Measurements from ENCODE around the gene NEUROD2. TPM values are rescaled to one million over a fixed set of nuclear protein-coding genes. Genes with fewer than 3 reads are reported as not detected.

NEUROD2 gene
- polyA plus RNA-seq, 1 of the 3 experiments (the other 2 are of a cell fraction): not detected

GRCh38 chr17:39653316-39653661 is 45.6 kb upstream of the NEUROD2 start:
- Histone ChIP-seq H3K36me3 (replicated peaks in 1 of 2; ENCODE audit: control insufficient read depth in 1 of 2, insufficient read depth in 2 of 2, low read length in 1 of 2) (peaks cover 0 to 11% of the 10 kb centered on the region in 2 experiments), H3F3A (replicated peaks; ENCODE audit: insufficient read depth) (no peaks in the 10 kb centered on the region), H3K9me2 (no peaks in the 10 kb centered on the region), H3K27ac (ENCODE audit: low read depth in 2 of 2, low read length in 1 of 2) (no peak overlapping the region; a peak in 1 of 4 replicates), H3K79me2 (ENCODE audit: insufficient read depth) (peaks cover 9% of the 10 kb centered on the region; the same call in 1 of the 2 replicates), H3K4me3 (ENCODE audit: low read depth in 2 of 2, low read length in 1 of 2) (no peak overlapping the region), H3K4me1 (ENCODE audit: control insufficient read depth in 1 of 2, insufficient read depth in 2 of 2, low read depth in 1 of 2, low read length in 1 of 2) (peaks cover 0 to 4% of the 10 kb centered on the region in 2 experiments; a peak in 1 of 4 replicates), H2AFZ (ENCODE audit: low read depth) (no peak overlapping the region), H3K9me3 (no peaks in the 10 kb centered on the region), H4K20me1 (ENCODE audit: insufficient read depth) (peaks cover 7% of the 10 kb centered on the region; the same call in 1 of the 2 replicates), H3K27me3 (ENCODE audit: insufficient read depth) (no peaks in the 10 kb centered on the region), H3K4me2 (no peak overlapping the region), H3K9ac (no peak overlapping the region)
- WGBS (ENCODE audit: low lambda C conversion rate): 81% methylated on average over 6 of the region's 12 CpGs
- DNase-seq: no peak
- ChIA-PET POLR2A (no interaction called here), CTCF (interaction anchor here (0.7 to 7.6 kb wide), 22 partner anchors 12 to 373 kb away, joined by 3 to 149 read pairs (median 5); partner anchors contain the start of genes PGAP3, PNMT, PPP1R1B and STARD3)
- no peak for TF ChIP-seq RFX5 (IDR thresholded peaks at IDR 0.05; ENCODE audit: low read length)
- no peak for TF ChIP-seq IRF3 (IDR thresholded peaks at IDR 0.05; ENCODE audit: low read depth, low read length)
- no peak for TF ChIP-seq SMC3 (IDR thresholded peaks at IDR 0.05; ENCODE audit: low read depth, low read length)
- TF ChIP-seq FOXM1 (IDR thresholded peaks at IDR 0.05; ENCODE audit: low read depth): no peak
- no peak for TF ChIP-seq MEF2A (IDR thresholded peaks at IDR 0.05; ENCODE audit: borderline replicate concordance, low read depth)
- TF ChIP-seq FOXJ3 (CRISPR knock-in tag; IDR thresholded peaks at IDR 0.05): no peak
- TF ChIP-seq YY1 (IDR thresholded peaks at IDR 0.05; ENCODE audit: low read depth): no peak
- TF ChIP-seq TAF1 (IDR thresholded peaks at IDR 0.05; ENCODE audit: borderline replicate concordance, low read depth, low read length): no peak
- no peak for TF ChIP-seq POLR2AphosphoS5 (IDR thresholded peaks at IDR 0.05; ENCODE audit: low read depth, low read length)
- TF ChIP-seq GABPA (IDR thresholded peaks at IDR 0.05; ENCODE audit: low read depth): no peak
- no peak for TF ChIP-seq RAD21 (IDR thresholded peaks at IDR 0.05; ENCODE audit: low read length)
- no peak for TF ChIP-seq CTCF (IDR thresholded peaks at IDR 0.05)
- TF ChIP-seq NFIC (IDR thresholded peaks at IDR 0.05; ENCODE audit: borderline replicate concordance): no peak
- TF ChIP-seq SIN3A (IDR thresholded peaks at IDR 0.05; ENCODE audit: borderline replicate concordance, low read depth, low read length): no peak
- no peak for TF ChIP-seq TCF12 (IDR thresholded peaks at IDR 0.05)
- TF ChIP-seq TEAD4 (IDR thresholded peaks at IDR 0.05; ENCODE audit: borderline replicate concordance, insufficient read depth): no peak
- TF ChIP-seq FOSL2 (IDR thresholded peaks at IDR 0.05; ENCODE audit: borderline replicate concordance, low read depth): no peak
- TF ChIP-seq USF2 (IDR thresholded peaks at IDR 0.05; ENCODE audit: borderline replicate concordance, low read depth, low read length): no peak
